K562 (cell line): ENCODE data around the gene RSF1. TPM values are rescaled to one million over a fixed set of nuclear protein-coding genes. Genes with fewer than 3 reads are reported as not detected.

Experiments used
- ATAC-seq: fragments of 200-7000 bp; cut with Tn5 transposase; 3 replicates; pipeline ENCODE4 v1.9.1; 2020; ENCODE audit warnings: moderate library complexity
- BruUV-seq: library from RNA; stranded (reverse); fragments of 400-500 nt; replicated peaks from 2 replicates; lab custom pipeline; 2021; lab: Mats Ljungman, UMichigan
- CTCF ChIA-PET: fragments of 300-600 bp; formaldehyde crosslinking; extraction: SDS; loops from one replicate; lab custom pipeline; 2021; ENCODE audit warnings: low intra/inter-chr PET ratio; lab: Yijun Ruan, JAX
- POLR2A ChIA-PET: fragments of 300-600, 350-650 bp; sonication (Branson Sonifier 250); formaldehyde crosslinking; extraction: SDS; loops from one replicate; lab custom pipeline; 2021; ENCODE audit warnings: antibody characterized with exemption, inconsistent platforms; lab: Yijun Ruan, JAX
- DNase-seq, 4 experiments: peaks; one replicate each; pipeline versions ENCODE4 v3.0.0 to v3.0.0-alpha.2; 2011 to 2018; ENCODE audit warnings: low spot score in 3 of 4, mixed read lengths in 3 of 4; ENCODE audit errors: extremely low read depth in 1 of 4
- FAIRE-seq: peaks from 2 replicates; lab custom pipeline; 2011; peaks lifted over from hg19 to GRCh38; lab: Jason Lieb, UNC
- H2AFZ ChIP-seq: 2 replicates; pipeline ENCODE4 v1.6.0; 2011; ENCODE audit warnings: low read depth, low read length, control low read depth, inconsistent platforms
- H3K27ac ChIP-seq: fragments of 200-600 bp; 3 replicates; pipeline ENCODE4 v1.8.0; 2011; ENCODE audit warnings: low read depth, mild to moderate bottlenecking, control low read depth, inconsistent platforms, low read length, moderate library complexity, mixed read lengths; ENCODE audit errors: extremely low read depth
- H3K27me3 ChIP-seq, 2 experiments: fragments of 300-600 bp in 1 of 2; 2 replicates in 1 of 2; 3 replicates in 1 of 2; pipeline versions ENCODE4 v1.6.0 to v1.8.0; 2011; ENCODE audit warnings: inconsistent platforms in 2 of 2, low read length in 2 of 2, mild to moderate bottlenecking in 1 of 2, mixed read lengths in 1 of 2, moderate library complexity in 1 of 2; ENCODE audit not compliant: control insufficient read depth in 2 of 2, insufficient read depth in 2 of 2
- H3K36me3 ChIP-seq: fragments of 300-600 bp; 3 replicates; pipeline ENCODE4 v1.8.0; 2011; ENCODE audit warnings: mild to moderate bottlenecking, low read length, inconsistent platforms; ENCODE audit not compliant: control insufficient read depth, insufficient read depth
- H3K4me1 ChIP-seq, 2 experiments: fragments of 200-600 bp in 1 of 2; replicated peaks in 1 of 2; 2 replicates in 1 of 2; 3 replicates in 1 of 2; pipeline versions ENCODE4 v1.5.1 to v1.8.0; 2011; ENCODE audit warnings: inconsistent platforms in 2 of 2, low read length in 2 of 2, mild to moderate bottlenecking in 1 of 2, mixed read lengths in 1 of 2, moderate library complexity in 1 of 2; ENCODE audit not compliant: control insufficient read depth in 2 of 2, insufficient read depth in 2 of 2
- H3K4me2 ChIP-seq: 2 replicates; pipeline ENCODE4 v1.6.1; 2011; ENCODE audit warnings: low read length, control low read depth, inconsistent platforms, mixed read lengths; ENCODE audit not compliant: insufficient read depth
- H3K4me3 ChIP-seq: fragments of 200-600 bp; sonication (generic), shearing (Covaris generic); 2 replicates; pipeline ENCODE4 v1.5.1; 2016; ENCODE audit warnings: control low read depth, inconsistent platforms
- H3K79me2 ChIP-seq: fragments of 200-600 bp; 3 replicates; pipeline ENCODE4 v1.8.0; 2011; ENCODE audit warnings: low read length, inconsistent platforms; ENCODE audit not compliant: control insufficient read depth, insufficient read depth
- H3K9ac ChIP-seq, 2 experiments: 2 replicates each; pipeline versions ENCODE4 v1.6.0 to v1.6.1; 2011; ENCODE audit warnings: low read depth in 2 of 2, low read length in 2 of 2, control low read depth in 1 of 2, inconsistent platforms in 1 of 2, mild to moderate bottlenecking in 1 of 2, mixed read lengths in 1 of 2; ENCODE audit not compliant: insufficient read depth in 1 of 2
- H3K9me1 ChIP-seq: one replicate; pipeline ENCODE4 v1.6.0; 2011; ENCODE audit warnings: inconsistent platforms, mild to moderate bottlenecking, low read length, moderate library complexity; ENCODE audit not compliant: control insufficient read depth, insufficient read depth
- H3K9me3 ChIP-seq: replicated peaks from 2 replicates; pipeline ENCODE4 v1.5.1; 2011; ENCODE audit warnings: low read depth, low read length, inconsistent platforms; ENCODE audit not compliant: control insufficient read depth, insufficient read depth
- H4K20me1 ChIP-seq: replicated peaks from 2 replicates; pipeline ENCODE4 v1.6.1; 2011; ENCODE audit warnings: low read length, inconsistent platforms, mixed read lengths; ENCODE audit not compliant: control insufficient read depth, insufficient read depth
- HSF4 ChIP-seq: fragments of 250-450 bp; sonication (Bioruptor Pico); IDR thresholded peaks from 2 replicates; pipeline ENCODE4 v2.1.2; 2022; ENCODE audit warnings: mild to moderate bottlenecking, moderate library complexity, borderline replicate concordance
- NFIC ChIP-seq: fragments of 450-650 bp; IDR thresholded peaks from 2 replicates; pipeline ENCODE4 v1.6.1; 2017; ENCODE audit warnings: mild to moderate bottlenecking, inconsistent platforms
- PHF8 ChIP-seq: fragments of 200-600 bp; sonication (generic); IDR thresholded peaks from 2 replicates; pipeline ENCODE4 v1.6.1; 2012; ENCODE audit warnings: mixed run types, mild to moderate bottlenecking, inconsistent platforms, low read length, moderate library complexity, borderline replicate concordance
- RBM22 ChIP-seq: fragments of 200-400 bp; formaldehyde crosslinking; IDR thresholded peaks from 2 replicates; pipeline ENCODE4 v1.6.1; 2018; ENCODE audit warnings: low read length, low read depth; ENCODE audit not compliant: poor library complexity, severe bottlenecking
- TEAD2 ChIP-seq: fragments of 450-650 bp; IDR thresholded peaks from 2 replicates; pipeline ENCODE4 v1.6.1; 2016; ENCODE audit warnings: missing genetic modification characterization, control low read depth, missing compliant biosample characterization
- ZKSCAN8 ChIP-seq: fragments of 200-800 bp; sonication (Bioruptor generic); IDR thresholded peaks from 2 replicates; pipeline ENCODE4 v1.6.1; 2016; ENCODE audit warnings: missing genetic modification characterization, missing compliant biosample characterization
- WGBS: fragments of 100-300 bp; shearing (Covaris generic); methylation state at CpG from one replicate; pipeline ENCODE4 v1.1.6; 2016; ENCODE audit warnings: low coverage, mixed read lengths; ENCODE audit not compliant: insufficient coverage; ENCODE audit errors: missing lambda C conversion rate; 5-methylcytosine and 5-hydroxymethylcytosine counted together
- in situ Hi-C: fragments of 300-500 bp; cut with MboI; formaldehyde crosslinking; loops from 4 replicates; pipeline ENCODE4 v1.15.0; 2018; ENCODE audit warnings: inconsistent platforms, mixed read lengths
- intact Hi-C: fragments of 100-400 bp; cut with micrococcal nuclease; formaldehyde crosslinking; loops from 2 replicates; pipeline ENCODE4 v1.14.2; 2022
- polyA plus RNA-seq, 8 experiments: library from polyadenylated mRNA; depleted of rRNA in 4 of 8; stranded (reverse) in 5 of 8; unstranded in 3 of 8; fragments of >200 nt; fragmentation: Nextera tagmentation in 2 of 8; fragmentation: Illumina TruSeq in 1 of 8; extraction: Ambion mirVana in 2 of 8; extraction: Trizol in 1 of 8; gene quantifications; 2 replicates each; pipeline versions ENCODE4 v1.2.1 to v1.2.3, GENCODE V29; 2011 to 2014; ENCODE audit warnings: inconsistent platforms in 1 of 8, missing spikeins in 1 of 8
- total RNA-seq, 7 experiments: library from RNA; depleted of rRNA in 6 of 7; stranded (reverse); fragments of >200 nt in 6 of 7; fragmentation: Illumina TruSeq in 2 of 7; extraction: Trizol in 2 of 7; gene quantifications; 2 replicates each; pipeline versions ENCODE4 v1.2.1 to v1.2.3, GENCODE V29; 2011 to 2021; ENCODE audit warnings: low replicate concordance in 1 of 7
- TF ChIP-seq, protein P1 (sequence below): fragments of 250-450 bp; sonication (Bioruptor Pico); IDR thresholded peaks from 2 replicates; pipeline ENCODE4 v1.8.0; 2022; ENCODE audit warnings: moderate library complexity, mild to moderate bottlenecking, inconsistent platforms
- TF ChIP-seq, protein P2 (sequence below): fragments of 200-600 bp; sonication (generic); IDR thresholded peaks from one replicate; pipeline ENCODE4 v1.6.1; 2012; ENCODE audit warnings: mild to moderate bottlenecking, low read depth, low read length, inconsistent platforms

Gene RSF1
- total and polyA plus RNA-seq, 9 of the 15 experiments (the other 6 are each of a cell fraction or from before 2014, with no cell fraction given) = 9.7 to 63.6 (median 42.8) TPM

DNA sequence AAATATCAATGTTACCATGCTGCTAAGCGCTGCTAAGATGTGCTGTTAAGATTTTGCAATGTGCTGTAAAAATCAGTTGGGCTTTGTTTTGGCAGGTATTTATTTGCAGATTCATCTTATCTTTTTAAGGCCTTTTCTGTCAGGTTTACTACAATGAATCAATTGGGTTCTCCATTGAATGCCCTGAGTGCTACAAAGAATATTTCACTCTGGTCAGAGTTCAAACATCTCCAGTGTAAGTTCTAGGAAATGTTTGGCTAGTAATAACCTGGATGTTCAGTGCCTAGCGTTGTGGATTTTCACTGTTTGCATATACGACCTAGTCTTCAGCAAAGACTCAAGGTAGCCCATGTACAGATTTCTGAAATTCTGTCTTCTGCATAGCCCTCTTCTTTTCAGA lies 36.0 kb downstream of the RSF1 start:
- in situ Hi-C loops (no loop called here), intact Hi-C loops (no loop called here)
- no peaks in the 10 kb centered on the region for H3K27me3 ChIP-seq
- no peaks in the 10 kb centered on the region for H3K9me1 ChIP-seq
- no TSS peak for BruUV-seq
- H4K20me1 ChIP-seq = no peaks in the 10 kb centered on the region; the same call in 1 of the 2 replicates
- no peak overlapping the region for H2AFZ ChIP-seq
- TF ChIP-seq, protein P1, sequence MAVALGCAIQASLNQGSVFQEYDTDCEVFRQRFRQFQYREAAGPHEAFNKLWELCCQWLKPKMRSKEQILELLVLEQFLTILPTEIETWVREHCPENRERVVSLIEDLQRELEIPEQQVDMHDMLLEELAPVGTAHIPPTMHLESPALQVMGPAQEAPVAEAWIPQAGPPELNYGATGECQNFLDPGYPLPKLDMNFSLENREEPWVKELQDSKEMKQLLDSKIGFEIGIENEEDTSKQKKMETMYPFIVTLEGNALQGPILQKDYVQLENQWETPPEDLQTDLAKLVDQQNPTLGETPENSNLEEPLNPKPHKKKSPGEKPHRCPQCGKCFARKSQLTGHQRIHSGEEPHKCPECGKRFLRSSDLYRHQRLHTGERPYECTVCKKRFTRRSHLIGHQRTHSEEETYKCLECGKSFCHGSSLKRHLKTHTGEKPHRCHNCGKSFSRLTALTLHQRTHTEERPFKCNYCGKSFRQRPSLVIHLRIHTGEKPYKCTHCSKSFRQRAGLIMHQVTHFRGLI (CRISPR knock-in tag) = no peak
- TF ChIP-seq NFIC (no peak), ZKSCAN8 (CRISPR knock-in tag) (no peak), PHF8 (no peak), RBM22 (no peak), TEAD2 (tag) (no peak), HSF4 (CRISPR knock-in tag) (no peak)
- TF ChIP-seq, protein P2, sequence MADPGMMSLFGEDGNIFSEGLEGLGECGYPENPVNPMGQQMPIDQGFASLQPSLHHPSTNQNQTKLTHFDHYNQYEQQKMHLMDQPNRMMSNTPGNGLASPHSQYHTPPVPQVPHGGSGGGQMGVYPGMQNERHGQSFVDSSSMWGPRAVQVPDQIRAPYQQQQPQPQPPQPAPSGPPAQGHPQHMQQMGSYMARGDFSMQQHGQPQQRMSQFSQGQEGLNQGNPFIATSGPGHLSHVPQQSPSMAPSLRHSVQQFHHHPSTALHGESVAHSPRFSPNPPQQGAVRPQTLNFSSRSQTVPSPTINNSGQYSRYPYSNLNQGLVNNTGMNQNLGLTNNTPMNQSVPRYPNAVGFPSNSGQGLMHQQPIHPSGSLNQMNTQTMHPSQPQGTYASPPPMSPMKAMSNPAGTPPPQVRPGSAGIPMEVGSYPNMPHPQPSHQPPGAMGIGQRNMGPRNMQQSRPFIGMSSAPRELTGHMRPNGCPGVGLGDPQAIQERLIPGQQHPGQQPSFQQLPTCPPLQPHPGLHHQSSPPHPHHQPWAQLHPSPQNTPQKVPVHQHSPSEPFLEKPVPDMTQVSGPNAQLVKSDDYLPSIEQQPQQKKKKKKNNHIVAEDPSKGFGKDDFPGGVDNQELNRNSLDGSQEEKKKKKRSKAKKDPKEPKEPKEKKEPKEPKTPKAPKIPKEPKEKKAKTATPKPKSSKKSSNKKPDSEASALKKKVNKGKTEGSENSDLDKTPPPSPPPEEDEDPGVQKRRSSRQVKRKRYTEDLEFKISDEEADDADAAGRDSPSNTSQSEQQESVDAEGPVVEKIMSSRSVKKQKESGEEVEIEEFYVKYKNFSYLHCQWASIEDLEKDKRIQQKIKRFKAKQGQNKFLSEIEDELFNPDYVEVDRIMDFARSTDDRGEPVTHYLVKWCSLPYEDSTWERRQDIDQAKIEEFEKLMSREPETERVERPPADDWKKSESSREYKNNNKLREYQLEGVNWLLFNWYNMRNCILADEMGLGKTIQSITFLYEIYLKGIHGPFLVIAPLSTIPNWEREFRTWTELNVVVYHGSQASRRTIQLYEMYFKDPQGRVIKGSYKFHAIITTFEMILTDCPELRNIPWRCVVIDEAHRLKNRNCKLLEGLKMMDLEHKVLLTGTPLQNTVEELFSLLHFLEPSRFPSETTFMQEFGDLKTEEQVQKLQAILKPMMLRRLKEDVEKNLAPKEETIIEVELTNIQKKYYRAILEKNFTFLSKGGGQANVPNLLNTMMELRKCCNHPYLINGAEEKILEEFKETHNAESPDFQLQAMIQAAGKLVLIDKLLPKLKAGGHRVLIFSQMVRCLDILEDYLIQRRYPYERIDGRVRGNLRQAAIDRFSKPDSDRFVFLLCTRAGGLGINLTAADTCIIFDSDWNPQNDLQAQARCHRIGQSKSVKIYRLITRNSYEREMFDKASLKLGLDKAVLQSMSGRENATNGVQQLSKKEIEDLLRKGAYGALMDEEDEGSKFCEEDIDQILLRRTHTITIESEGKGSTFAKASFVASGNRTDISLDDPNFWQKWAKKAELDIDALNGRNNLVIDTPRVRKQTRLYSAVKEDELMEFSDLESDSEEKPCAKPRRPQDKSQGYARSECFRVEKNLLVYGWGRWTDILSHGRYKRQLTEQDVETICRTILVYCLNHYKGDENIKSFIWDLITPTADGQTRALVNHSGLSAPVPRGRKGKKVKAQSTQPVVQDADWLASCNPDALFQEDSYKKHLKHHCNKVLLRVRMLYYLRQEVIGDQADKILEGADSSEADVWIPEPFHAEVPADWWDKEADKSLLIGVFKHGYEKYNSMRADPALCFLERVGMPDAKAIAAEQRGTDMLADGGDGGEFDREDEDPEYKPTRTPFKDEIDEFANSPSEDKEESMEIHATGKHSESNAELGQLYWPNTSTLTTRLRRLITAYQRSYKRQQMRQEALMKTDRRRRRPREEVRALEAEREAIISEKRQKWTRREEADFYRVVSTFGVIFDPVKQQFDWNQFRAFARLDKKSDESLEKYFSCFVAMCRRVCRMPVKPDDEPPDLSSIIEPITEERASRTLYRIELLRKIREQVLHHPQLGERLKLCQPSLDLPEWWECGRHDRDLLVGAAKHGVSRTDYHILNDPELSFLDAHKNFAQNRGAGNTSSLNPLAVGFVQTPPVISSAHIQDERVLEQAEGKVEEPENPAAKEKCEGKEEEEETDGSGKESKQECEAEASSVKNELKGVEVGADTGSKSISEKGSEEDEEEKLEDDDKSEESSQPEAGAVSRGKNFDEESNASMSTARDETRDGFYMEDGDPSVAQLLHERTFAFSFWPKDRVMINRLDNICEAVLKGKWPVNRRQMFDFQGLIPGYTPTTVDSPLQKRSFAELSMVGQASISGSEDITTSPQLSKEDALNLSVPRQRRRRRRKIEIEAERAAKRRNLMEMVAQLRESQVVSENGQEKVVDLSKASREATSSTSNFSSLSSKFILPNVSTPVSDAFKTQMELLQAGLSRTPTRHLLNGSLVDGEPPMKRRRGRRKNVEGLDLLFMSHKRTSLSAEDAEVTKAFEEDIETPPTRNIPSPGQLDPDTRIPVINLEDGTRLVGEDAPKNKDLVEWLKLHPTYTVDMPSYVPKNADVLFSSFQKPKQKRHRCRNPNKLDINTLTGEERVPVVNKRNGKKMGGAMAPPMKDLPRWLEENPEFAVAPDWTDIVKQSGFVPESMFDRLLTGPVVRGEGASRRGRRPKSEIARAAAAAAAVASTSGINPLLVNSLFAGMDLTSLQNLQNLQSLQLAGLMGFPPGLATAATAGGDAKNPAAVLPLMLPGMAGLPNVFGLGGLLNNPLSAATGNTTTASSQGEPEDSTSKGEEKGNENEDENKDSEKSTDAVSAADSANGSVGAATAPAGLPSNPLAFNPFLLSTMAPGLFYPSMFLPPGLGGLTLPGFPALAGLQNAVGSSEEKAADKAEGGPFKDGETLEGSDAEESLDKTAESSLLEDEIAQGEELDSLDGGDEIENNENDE = no peak
- H3K36me3 ChIP-seq = no peaks in the 10 kb centered on the region; the same call in 2 of the 3 replicates
- FAIRE-seq (no peak), ATAC-seq (no peak), DNase-seq (no peak)
- H3K9ac ChIP-seq = no peak overlapping the region
- H3K27ac ChIP-seq = no peak overlapping the region
- peaks cover 77% of the 10 kb centered on the region for H3K79me2 ChIP-seq
- H3K4me2 ChIP-seq = no peak overlapping the region
- ChIA-PET CTCF (no interaction called here), POLR2A (no interaction called here)
- 76% methylated on average over 3 of the region's 3 CpGs for WGBS
- peaks cover 0 to 5% of the 10 kb centered on the region in 2 experiments; a peak in 2 of 5 replicates for H3K4me1 ChIP-seq
- H3K4me3 ChIP-seq = no peak overlapping the region
- H3K9me3 ChIP-seq = no peaks in the 10 kb centered on the region
